Measurements from ENCODE around the gene TIMP3. TPM values are rescaled to one million over a fixed set of nuclear protein-coding genes. Genes with fewer than 3 reads are reported as not detected.

Gene TIMP3
- total and polyA plus RNA-seq, 2 experiments from 2014 or later: 85.9 to 91.3 TPM

GRCh38 chr22:32819120-32819519, 17.6 kb downstream of the TIMP3 start:
- Histone ChIP-seq H3K27me3 (no peaks in the 10 kb centered on the region), H3K27ac (peak overlapping the region; percentile 72), H3K4me3 (no peak overlapping the region), H3K36me3 (no peaks in the 10 kb centered on the region), H3K4me1 (ENCODE audit: low read depth) (peaks cover 25% of the 10 kb centered on the region), H3K9me3 (ENCODE audit: low read depth) (no peaks in the 10 kb centered on the region)
- no peak for DNase-seq (ENCODE audit: low read depth in 1 of 2, low spot score in 1 of 2)
- TF ChIP-seq, protein P1, sequence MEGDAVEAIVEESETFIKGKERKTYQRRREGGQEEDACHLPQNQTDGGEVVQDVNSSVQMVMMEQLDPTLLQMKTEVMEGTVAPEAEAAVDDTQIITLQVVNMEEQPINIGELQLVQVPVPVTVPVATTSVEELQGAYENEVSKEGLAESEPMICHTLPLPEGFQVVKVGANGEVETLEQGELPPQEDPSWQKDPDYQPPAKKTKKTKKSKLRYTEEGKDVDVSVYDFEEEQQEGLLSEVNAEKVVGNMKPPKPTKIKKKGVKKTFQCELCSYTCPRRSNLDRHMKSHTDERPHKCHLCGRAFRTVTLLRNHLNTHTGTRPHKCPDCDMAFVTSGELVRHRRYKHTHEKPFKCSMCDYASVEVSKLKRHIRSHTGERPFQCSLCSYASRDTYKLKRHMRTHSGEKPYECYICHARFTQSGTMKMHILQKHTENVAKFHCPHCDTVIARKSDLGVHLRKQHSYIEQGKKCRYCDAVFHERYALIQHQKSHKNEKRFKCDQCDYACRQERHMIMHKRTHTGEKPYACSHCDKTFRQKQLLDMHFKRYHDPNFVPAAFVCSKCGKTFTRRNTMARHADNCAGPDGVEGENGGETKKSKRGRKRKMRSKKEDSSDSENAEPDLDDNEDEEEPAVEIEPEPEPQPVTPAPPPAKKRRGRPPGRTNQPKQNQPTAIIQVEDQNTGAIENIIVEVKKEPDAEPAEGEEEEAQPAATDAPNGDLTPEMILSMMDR (IDR thresholded peaks at IDR 0.05; ENCODE audit: low read depth, low read length): no peak

DNA sequence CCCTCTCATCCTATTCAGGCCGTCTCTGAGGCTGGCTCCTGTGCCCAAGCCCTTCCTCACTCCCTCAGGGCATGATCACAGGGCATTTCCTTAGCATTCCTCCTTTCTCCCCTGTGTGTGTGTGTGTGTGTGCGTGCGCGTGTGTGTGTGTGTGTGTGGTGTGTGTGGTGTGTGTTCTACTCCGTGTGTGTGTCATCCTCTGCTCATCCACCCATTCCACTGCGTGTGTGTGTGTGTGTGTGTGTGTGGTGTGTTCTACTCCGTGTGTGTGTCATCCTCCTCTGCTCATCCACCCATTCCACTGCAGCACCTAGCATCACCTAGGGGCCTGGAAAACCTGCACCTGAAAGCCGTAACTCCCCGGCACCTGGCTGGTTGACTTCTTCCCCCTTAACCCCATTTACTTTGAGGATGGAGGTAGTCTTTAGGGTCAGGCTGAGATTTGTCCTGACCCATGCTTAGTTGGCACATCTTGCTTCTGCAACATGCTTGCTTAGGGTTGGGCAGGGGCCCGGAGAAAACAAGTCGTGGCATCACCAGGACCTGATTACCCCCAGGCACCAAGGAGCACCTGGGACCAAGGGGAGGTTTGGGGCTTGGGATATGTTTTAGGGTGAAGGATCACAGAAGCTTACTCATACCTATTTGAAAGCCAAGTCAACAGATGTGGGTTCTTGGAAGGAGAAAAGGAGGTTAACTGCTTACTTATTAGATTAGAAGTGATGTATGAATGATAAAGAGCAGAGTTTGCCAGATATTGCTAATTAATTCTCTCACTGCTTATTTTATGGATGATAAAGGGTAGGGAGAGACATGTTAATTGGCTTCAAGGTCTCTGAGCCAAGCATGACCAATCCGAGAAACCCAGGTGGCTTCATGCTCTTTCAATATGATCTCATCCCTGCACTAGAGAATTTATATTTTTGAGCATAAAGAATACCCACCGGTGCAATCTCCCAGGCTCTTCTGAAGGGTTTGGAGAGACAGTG, 18.9 kb downstream of the TIMP3 start:
- DNase-seq (ENCODE audit: low read depth in 1 of 2, low spot score in 1 of 2): no peak
- Histone ChIP-seq H3K4me1 (ENCODE audit: low read depth) (peaks cover 25% of the 10 kb centered on the region), H3K4me3 (no peak overlapping the region), H3K27ac (no peak overlapping the region), H3K36me3 (no peaks in the 10 kb centered on the region), H3K27me3 (no peaks in the 10 kb centered on the region), H3K9me3 (ENCODE audit: low read depth) (no peaks in the 10 kb centered on the region)
- TF ChIP-seq, protein P1 (IDR thresholded peaks at IDR 0.05; ENCODE audit: low read depth, low read length): no peak

- Histone ChIP-seq H3K4me3 (no peak overlapping the region), H3K9me3 (ENCODE audit: low read depth) (no peaks in the 10 kb centered on the region), H3K27ac (no peak overlapping the region), H3K36me3 (no peaks in the 10 kb centered on the region), H3K4me1 (ENCODE audit: low read depth) (peaks cover 35% of the 10 kb centered on the region), H3K27me3 (no peaks in the 10 kb centered on the region)
- TF ChIP-seq, protein P1 (IDR thresholded peaks at IDR 0.05; ENCODE audit: low read depth, low read length): no peak
- DNase-seq (ENCODE audit: low read depth in 1 of 2, low spot score in 1 of 2): no peak
Measured at GRCh38 chr22:32822179-32822877, 20.8 kb downstream of the TIMP3 start.

DNA sequence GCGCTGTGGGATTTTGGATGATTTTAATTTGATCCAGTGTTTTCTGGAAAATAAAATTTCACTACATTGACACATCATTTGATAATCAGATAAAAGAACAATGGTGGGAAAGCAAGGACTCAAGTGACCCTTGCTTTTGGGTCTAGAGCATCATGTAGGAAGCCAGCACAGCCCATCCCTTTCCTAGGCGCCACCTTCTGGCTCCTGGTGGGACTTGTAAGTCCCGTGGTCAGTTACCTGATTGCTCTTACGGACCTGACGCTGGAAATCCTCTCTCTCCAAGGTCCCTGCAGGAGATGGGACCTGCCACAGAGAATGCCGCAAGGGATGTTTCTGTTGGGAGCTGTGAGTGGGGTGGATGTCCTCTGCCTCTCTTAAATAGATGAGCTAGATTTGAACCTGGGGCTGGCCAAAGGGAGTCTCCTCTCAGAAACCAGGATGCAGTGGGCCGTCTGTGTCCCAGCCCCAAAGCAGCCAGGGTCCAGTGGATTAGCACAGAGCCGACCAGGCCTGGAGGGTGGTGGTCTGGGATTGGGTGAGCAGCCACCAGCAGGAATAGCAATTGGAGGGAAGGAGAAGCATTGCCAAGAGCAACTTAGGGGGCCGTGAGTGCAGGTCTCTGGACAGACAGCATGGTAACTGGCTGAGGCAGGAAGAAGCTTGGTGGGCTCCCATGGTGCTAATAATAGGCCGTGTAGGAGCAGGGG, 21.7 kb downstream of the TIMP3 start:
- Histone ChIP-seq H3K9me3 (ENCODE audit: low read depth) (no peaks in the 10 kb centered on the region), H3K36me3 (no peaks in the 10 kb centered on the region), H3K4me3 (no peak overlapping the region), H3K27ac (no peak overlapping the region), H3K4me1 (ENCODE audit: low read depth) (peaks cover 35% of the 10 kb centered on the region), H3K27me3 (no peaks in the 10 kb centered on the region)
- peak; percentile 66 to 68 for DNase-seq (ENCODE audit: low read depth in 1 of 2, low spot score in 1 of 2)
- TF ChIP-seq, protein P1 (IDR thresholded peaks at IDR 0.05; ENCODE audit: low read depth, low read length): peak; percentile 61

DNA sequence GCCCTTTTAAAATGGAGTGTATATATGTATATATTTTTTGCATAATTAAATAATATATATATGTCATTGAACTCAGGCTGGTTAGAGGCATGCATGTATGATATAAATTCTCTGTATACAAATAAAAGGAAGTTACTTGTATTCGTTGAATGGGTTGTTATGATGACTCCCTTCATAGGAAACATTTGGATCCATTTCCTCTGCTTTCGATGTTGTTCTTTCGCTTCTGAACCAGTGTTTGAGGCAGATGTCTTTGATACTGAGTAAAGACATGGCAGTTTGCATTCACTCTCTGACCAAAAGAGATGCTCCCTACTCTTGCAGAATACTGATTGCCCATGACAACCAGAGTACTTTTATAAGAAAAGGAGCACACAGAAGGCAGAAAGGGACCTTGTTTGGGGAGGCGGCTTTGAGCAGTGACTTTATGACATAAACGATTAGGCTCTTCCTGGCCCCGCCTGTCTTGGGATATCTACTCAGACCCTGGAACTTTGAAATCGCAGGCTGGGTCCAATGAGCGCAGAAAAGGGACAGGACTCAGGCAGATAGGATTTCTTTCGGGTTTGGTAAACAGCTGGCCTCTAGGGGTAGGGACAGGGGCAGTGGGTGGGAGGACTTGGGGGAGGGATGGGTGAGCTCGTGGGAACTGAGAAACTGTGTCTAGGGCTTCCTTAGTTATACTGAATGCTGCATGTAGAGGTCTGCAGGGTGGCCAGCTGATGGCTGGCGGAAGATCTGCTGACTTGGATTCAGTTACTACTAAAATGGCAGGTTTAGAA, 23.2 kb downstream of the TIMP3 start:
- no peak for DNase-seq (ENCODE audit: low read depth in 1 of 2, low spot score in 1 of 2)
- H3K4me1 ChIP-seq (ENCODE audit: low read depth): peaks cover 30% of the 10 kb centered on the region
- no peaks in the 10 kb centered on the region for H3K27me3 ChIP-seq
- no peak overlapping the region for H3K4me3 ChIP-seq
- TF ChIP-seq, protein P1 (IDR thresholded peaks at IDR 0.05; ENCODE audit: low read depth, low read length): no peak
- no peaks in the 10 kb centered on the region for H3K9me3 ChIP-seq (ENCODE audit: low read depth)
- no peaks in the 10 kb centered on the region for H3K36me3 ChIP-seq
- H3K27ac ChIP-seq: no peak overlapping the region

Data from cardiac muscle cell (in vitro differentiated cells and primary cell).